Measurements from ENCODE around the gene ESRP2. TPM values are rescaled to one million over a fixed set of nuclear protein-coding genes. Genes with fewer than 3 reads are reported as not detected.

Gene ESRP2
- total and polyA plus RNA-seq, 9 of the 15 experiments (the other 6 are each of a cell fraction or from before 2014, with no cell fraction given), result 0.05 to 0.15 (median 0.07) TPM; not detected in 6

DNA sequence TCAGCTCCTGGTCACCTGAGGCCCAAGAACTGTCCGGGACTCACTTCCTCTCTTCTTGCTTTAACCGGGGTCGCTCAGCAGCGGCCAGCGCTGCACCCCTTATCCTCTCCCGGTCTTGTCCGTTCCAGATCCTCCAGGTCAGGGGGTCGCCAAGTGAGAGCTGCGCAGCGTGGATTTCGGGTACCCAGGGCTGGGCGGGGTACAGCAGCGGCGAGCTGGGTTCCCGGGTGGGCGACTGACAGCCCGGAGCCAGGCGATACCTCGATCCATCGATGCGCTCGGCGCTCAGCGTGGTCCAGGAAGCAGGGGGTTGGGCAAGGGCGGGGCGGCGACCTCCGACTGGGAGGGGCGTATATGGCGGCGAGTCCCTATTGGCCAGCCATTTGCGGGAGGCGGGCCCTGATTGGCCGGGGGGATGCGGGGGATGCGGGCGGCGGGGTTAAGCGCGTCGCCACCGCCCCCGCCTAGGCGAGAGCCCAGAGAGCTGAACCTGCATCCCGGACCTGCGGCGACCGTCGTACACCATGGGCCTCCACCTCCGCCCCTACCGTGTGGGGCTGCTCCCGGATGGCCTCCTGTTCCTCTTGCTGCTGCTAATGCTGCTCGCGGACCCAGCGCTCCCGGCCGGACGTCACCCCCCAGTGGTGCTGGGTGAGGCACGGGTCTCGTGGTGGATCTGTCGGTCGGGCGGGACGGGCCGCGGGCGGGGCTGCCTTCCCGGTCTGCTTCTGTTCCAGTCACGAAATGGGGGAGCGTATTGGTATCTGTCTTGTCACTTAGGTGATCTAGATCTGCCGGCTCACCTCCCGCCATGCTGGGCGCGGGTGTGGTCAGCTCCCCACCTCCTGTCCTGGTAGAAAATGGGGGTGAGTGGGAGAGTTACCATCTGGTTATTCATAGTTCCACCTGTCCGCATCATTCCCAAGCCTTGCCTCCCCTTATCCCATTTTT is 9.3 kb upstream of the ESRP2 start, which contains the start of gene PLA2G15 (continued):
- TF ChIP-seq, protein P1, sequence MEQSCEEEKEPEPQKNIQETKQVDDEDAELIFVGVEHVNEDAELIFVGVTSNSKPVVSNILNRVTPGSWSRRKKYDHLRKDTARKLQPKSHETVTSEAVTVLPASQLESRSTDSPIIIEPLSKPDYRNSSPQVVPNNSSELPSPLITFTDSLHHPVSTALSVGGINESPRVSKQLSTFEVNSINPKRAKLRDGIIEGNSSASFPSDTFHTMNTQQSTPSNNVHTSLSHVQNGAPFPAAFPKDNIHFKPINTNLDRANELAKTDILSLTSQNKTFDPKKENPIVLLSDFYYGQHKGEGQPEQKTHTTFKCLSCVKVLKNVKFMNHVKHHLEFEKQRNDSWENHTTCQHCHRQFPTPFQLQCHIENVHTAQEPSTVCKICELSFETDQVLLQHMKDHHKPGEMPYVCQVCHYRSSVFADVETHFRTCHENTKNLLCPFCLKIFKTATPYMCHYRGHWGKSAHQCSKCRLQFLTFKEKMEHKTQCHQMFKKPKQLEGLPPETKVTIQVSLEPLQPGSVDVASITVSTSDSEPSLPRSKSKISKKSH (CRISPR knock-in tag; IDR thresholded peaks at IDR 0.05), result no peak
- TF ChIP-seq DDX20 (tag; IDR thresholded peaks at IDR 0.05; ENCODE audit: low read depth), result no peak
- TF ChIP-seq, protein P2, sequence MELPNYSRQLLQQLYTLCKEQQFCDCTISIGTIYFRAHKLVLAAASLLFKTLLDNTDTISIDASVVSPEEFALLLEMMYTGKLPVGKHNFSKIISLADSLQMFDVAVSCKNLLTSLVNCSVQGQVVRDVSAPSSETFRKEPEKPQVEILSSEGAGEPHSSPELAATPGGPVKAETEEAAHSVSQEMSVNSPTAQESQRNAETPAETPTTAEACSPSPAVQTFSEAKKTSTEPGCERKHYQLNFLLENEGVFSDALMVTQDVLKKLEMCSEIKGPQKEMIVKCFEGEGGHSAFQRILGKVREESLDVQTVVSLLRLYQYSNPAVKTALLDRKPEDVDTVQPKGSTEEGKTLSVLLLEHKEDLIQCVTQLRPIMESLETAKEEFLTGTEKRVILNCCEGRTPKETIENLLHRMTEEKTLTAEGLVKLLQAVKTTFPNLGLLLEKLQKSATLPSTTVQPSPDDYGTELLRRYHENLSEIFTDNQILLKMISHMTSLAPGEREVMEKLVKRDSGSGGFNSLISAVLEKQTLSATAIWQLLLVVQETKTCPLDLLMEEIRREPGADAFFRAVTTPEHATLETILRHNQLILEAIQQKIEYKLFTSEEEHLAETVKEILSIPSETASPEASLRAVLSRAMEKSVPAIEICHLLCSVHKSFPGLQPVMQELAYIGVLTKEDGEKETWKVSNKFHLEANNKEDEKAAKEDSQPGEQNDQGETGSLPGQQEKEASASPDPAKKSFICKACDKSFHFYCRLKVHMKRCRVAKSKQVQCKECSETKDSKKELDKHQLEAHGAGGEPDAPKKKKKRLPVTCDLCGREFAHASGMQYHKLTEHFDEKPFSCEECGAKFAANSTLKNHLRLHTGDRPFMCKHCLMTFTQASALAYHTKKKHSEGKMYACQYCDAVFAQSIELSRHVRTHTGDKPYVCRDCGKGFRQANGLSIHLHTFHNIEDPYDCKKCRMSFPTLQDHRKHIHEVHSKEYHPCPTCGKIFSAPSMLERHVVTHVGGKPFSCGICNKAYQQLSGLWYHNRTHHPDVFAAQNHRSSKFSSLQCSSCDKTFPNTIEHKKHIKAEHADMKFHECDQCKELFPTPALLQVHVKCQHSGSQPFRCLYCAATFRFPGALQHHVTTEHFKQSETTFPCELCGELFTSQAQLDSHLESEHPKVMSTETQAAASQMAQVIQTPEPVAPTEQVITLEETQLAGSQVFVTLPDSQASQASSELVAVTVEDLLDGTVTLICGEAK (IDR thresholded peaks at IDR 0.05), result peak; percentile 49
- TF ChIP-seq, protein P2 (CRISPR knock-in tag; IDR thresholded peaks at IDR 0.05), result no peak
- peak; percentile 72 for TF ChIP-seq GABPB1 (CRISPR knock-in tag; IDR thresholded peaks at IDR 0.05)
- no peak for TF ChIP-seq ZNF398 (CRISPR knock-in tag; IDR thresholded peaks at IDR 0.05)
- no peak for TF ChIP-seq GATAD2A (IDR thresholded peaks at IDR 0.05)
- no peak; the same call in 1 of the 2 replicates for TF ChIP-seq KAT7 (CRISPR knock-in tag; IDR thresholded peaks at IDR 0.05; ENCODE audit: borderline replicate concordance)
- TF ChIP-seq DLX4 (CRISPR knock-in tag; IDR thresholded peaks at IDR 0.05), result no peak
- no peak for TF ChIP-seq ZNF79 (CRISPR knock-in tag; IDR thresholded peaks at IDR 0.05; ENCODE audit: low read depth)
- no peak for TF ChIP-seq ZNF197 (CRISPR knock-in tag; IDR thresholded peaks at IDR 0.05; ENCODE audit: low read depth)
- no peak for TF ChIP-seq HNRNPUL1 (IDR thresholded peaks at IDR 0.05; ENCODE audit: low read length)

All from K562 (cell line).